Putamen (tissue), 1 donor: ENCODE measurements around the gene POLG.

Experiments used
- DNase-seq: peaks from one replicate; pipeline ENCODE4 v3.0.0-alpha.2; 2016; ENCODE audit warnings: low spot score

The POLG gene

GRCh38 chr15:89356634-89357298, 22.1 kb upstream of the POLG start:
- DNase-seq: no peak

DNA sequence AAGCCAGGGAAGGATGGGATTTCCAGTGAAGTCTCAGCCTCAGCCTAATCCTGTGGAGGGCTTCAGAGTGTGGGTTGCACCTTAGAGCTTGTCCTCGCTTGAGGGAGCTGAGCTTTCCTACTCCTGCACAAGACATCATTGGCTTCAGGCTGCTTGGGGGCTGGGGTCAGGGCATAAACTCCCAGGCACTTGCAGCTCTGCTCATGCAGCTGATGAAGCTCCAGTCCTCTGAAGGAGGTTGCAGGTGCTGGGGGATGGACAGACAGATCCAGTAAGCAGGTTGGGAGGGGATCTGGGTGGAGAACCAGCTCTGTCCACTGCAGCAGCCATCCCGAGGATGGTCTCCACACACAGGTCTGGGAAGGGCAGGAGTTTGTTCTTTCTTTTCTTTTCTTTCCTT, 19.4 kb upstream of the POLG start:
- DNase-seq: no peak

GRCh38 chr15:89352476-89352875, 17.9 kb upstream of the POLG start:
- DNase-seq: no peak

- no peak for DNase-seq
These were observed 14.6 kb upstream of the POLG start for GRCh38 chr15:89349206-89349558.

DNA sequence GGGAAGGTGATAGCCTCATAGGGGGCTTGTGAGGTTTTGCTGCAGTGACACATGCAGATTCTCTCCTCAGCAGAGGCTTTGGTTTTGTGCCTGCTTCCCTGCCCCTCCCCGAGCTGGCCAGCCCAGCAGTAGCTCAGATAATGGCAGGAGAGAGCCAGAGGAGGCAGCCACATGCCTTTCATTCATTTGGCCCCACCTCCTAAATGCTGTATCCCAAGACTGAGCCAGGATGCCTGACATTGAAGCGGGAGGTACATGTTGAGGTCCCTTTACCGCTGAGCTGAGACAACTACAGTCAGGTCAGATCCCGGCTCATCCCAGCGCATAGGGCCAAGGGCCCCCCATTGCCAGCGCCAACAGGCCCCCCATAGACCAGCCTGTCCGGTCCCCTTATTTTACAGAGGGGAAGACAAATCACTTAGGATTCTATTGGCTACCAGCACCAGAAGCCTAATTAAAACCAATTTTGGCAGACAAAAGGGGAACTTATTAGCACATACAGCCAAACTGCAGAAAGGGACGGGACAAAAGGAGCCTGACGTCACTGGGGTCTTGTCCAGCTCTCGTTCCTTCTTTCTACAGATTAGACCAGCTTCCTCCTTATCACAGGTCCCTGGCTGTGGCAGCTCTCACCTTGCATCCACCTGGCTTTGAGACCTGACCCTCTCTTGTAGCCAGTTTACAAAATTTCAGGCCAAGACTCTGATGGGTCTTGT, 12.1 kb upstream of the POLG start:
- DNase-seq: no peak

GRCh38 chr15:89345248-89345647, 10.6 kb upstream of the POLG start:
- no peak for DNase-seq

- DNase-seq: no peak
These were observed 8.2 kb upstream of the POLG start for GRCh38 chr15:89342840-89343239.

DNA sequence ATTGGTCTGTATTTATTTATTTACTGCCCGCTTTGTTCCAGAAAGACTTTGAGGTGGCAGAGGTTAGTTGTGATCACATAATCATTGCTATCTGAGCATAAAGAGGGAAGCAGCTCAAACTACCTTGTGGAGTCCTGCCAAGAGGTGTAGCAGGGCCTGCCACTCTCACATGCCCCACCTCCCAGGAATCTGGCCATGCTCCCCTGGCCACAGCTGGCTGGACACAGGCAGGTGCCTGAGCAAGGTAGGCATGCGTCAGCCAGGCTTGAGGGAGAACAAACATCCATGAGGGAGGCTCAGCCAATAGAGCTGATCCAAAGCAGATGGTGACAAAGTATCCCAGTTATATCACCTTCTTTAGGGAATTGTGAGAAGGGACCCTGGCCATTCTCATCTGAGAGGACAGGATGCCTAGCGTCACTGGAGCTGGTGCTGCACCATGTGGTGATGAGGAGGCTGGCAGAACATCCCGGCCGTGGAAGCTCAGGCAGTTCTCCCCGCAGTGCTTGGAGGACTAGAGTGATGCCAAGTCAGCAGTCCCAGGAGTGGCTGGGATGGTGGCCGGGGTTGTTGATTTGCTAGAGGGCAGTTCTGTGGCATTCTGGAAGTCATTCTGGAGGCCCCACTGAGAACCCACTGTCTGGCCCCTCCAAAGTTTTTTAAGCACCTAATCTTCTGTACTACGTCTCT, 6.8 kb upstream of the POLG start:
- no peak for DNase-seq

- DNase-seq: no peak
These were observed 5.9 kb upstream of the POLG start for GRCh38 chr15:89340573-89340972.

- no peak for DNase-seq
These were observed 3.4 kb upstream of the POLG start for GRCh38 chr15:89338036-89338435.

- no peak for DNase-seq
These were observed 846 bp upstream of the POLG start for GRCh38 chr15:89335298-89336041.

GRCh38 chr15:89333959-89334509, 590 bp downstream of the POLG start:
- no peak for DNase-seq

DNA sequence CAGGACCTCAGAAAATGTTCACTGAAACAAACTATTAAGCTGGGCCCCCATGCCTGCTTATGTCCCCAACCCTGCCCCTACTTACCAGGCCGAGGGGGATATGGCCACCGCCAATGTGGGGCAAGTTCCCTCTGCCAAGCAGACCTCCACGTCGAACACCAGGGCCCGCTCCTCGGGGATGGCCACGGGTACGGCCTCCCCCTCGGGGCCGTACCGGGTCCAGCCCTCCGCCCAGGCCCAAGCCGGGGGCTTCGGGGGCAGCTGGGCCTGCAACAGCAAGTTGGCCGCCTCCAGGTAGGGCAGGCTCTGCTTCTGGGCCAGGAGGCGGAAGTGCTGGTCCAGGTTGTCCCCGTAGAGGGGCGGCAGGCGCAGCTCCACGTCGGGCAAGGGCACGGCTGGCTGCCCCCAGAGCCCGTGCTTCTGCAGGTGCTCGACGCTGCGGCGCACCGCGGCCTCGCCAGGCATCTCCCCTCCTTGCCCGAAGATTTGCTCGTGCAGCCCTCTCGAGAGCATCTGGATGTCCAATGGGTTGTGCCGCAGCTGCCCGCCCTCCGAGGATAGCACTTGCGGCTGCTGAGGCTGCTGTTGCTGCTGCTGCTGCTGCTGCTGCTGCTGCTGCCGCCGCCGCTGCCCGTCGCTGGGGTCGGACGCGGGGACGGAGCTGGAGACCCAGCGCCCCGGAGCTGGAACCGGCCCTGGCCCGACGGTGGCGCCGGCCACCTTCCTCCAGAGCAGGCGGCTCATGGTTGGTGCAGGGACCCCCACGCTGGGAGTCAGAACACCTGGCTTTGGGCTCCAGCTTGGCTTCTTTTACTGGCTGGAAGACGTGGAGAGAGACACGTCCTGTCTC, 1.4 kb downstream of the POLG start:
- no peak for DNase-seq

DNA sequence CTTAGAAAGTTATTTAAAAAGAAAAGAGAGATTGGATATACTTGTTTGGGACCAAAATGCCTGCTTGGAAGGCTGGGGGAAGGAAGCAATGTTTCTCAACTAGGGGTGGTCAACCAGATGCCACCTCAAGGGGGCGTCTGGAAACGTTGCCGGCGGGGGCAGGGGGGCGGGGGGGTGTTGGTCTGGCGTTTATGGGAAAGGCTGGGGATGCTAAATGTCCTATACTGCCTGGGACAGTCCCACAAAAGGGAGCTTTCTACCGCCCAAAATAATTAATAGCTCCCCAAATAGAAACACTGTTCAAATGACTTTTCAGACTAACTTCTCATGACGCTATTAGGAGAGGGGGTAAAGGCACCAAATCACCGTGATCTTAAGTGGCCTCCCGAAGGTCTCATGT, 2.2 kb downstream of the POLG start:
- DNase-seq: no peak

DNA sequence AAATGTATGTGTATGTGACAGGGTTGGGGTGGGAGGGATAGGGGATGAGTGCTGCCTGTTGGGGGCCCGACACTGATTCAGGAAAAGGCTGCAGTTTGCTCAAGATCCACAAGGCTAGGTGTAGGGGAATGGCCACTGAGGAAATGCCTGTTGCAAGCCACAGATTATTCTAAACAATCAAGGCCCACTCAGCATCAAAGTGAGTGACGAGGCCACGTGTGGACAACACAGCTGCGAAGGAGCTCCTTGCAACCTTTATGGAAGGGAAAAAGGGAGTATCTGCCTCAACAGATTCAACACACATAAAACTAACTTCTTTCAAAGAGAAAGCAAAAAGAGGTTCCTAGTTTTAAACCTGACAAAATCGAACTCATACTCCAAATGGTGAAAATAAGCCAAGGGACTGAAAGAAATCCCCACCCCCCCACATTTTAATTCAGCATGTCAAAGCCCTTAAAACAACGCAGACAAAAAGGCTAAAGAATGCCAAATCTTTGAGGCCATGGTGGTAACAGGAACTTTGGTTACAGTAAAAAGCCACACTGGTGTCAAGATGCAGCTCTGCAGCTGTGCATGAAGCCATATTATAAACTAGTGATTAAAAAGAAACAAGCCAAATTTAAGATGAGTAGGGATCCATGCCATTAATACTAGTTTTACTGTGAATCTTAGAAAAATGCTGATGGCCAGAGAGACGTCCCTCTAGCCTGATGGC, 3.6 kb downstream of the POLG start:
- DNase-seq: no peak

GRCh38 chr15:89330119-89330518, 4.5 kb downstream of the POLG start:
- no peak for DNase-seq

DNA sequence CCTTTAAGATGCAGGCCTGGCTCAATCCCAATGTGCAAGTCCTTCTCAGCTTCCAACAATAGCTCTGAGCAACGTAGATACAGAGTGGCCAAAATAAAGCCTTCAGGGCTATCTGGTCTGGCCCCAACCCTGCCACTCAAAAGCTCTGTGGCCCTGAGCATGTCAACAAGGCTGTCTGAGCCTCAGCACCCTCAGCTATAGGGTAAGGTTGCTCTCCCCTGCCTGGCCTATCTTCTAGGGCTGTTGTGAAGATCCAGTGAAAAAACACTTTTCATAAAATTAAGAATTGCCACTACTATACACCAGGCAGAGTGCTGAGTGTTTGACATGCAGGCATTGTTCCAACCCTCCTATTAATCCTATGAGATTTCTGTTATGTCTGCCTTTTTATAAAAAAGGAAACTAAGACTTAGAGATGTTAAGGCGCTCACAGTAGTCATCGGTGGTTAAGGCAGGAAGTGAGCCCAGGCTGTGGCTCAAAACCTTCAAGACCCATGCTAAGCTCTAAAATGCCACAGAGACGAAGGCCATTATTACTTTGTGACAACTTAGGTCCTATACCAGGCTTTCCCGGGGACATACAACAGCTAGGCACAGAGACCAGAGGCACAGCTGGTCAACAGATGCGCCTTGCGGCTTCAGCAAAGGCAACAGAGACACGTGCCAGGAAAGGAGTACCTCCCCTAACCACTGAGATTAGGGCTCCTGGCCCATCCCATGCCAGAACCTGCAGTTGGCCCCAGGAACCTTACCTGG, 5.1 kb downstream of the POLG start:
- no peak for DNase-seq

GRCh38 chr15:89328398-89329254, 6.0 kb downstream of the POLG start:
- no peak for DNase-seq

- no peak for DNase-seq
These were observed 7.5 kb downstream of the POLG start for GRCh38 chr15:89327113-89327512.
